HG02571 (cell line): ENCODE data around the gene ACVR2B.
"Not testable (repeated sequence)": the region's sequence is repeated elsewhere in the genome, so short reads cannot be mapped to it uniquely, and the experiment has no call there.

ENCODE experiments used
- ATAC-seq: cut with Tn5 transposase; IDR thresholded peaks from one replicate; pipeline ENCODE4 v1.9.1; 2021; ENCODE audit warnings: mild to moderate bottlenecking, moderate library complexity; ENCODE audit not compliant: unreplicated experiment

The ACVR2B gene

DNA sequence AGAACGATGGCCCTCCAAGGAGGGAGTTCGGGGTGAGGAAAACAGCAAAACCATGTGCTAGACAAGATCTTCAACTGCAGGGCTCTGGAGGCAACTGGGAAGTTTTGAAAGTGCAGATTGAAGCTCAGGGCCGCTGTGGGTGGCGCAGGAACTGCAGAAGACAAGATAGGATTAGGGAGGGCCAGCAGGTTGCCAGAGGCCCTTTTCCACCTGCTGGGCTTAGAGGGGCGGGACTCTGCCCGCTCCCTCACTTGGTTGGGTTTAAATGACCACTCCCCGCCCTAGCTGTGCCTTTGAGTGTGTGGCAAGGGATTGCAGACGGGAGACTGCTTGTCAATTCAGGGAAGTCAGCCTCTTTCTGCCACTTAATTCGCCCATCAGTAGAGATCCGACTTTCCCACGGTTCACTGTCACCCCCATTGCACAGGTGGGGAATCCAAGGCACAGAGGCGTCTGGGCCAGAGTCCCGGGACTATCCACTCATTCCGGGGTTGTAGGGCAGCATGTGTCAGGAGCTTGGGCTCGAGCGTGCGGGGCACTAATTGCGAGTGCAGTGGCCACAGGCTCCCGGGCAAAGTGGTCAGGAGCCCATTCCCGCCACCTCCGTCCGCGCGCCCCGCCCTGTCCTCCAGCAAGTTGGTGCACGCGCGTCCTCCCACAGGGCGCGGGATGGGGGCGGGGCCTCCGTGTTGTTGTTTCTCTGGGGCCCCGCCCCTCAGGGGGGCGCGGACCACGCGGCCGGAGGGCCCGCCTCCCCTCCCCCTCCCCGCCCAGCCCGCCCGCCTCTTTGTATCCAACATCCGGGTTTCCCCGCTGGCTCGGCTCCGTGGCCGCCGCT is at the start of gene ACVR2B:
Gene ACVR2B (plus strand): TSS at position 816 of the 838 bp plus-strand sequence. CDS start 433 bp downstream, outside the sequence.
- ATAC-seq: peak; percentile 44

GRCh38 chr3:38404286-38404685 is 49.4 kb upstream of the ACVR2B start:
- no peak for ATAC-seq

DNA sequence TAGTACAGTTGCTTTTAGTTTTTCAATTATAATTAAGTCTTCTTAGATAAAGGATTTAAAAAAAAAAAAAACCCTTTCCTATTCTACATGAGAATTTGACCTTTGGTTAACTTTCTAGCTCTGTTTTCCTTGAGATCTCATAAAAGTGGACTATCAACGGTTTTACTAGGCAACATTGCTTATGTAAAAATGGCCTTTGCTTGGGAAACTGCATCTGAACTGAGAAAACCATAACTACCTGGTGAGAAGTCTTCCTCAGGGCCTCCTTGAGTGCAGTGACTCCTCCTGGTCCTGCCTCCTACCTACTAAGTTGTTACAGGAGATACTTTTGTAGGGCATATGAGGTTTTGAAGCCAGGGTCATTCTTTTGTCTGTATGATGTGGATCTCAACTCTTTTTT is 42.1 kb upstream of the ACVR2B start:
- ATAC-seq: no peak

- ATAC-seq: not testable (repeated sequence)
Measured at GRCh38 chr3:38420758-38421157, 32.9 kb upstream of the ACVR2B start.

GRCh38 chr3:38421679-38422336 is 31.9 kb upstream of the ACVR2B start:
- ATAC-seq: no peak

DNA sequence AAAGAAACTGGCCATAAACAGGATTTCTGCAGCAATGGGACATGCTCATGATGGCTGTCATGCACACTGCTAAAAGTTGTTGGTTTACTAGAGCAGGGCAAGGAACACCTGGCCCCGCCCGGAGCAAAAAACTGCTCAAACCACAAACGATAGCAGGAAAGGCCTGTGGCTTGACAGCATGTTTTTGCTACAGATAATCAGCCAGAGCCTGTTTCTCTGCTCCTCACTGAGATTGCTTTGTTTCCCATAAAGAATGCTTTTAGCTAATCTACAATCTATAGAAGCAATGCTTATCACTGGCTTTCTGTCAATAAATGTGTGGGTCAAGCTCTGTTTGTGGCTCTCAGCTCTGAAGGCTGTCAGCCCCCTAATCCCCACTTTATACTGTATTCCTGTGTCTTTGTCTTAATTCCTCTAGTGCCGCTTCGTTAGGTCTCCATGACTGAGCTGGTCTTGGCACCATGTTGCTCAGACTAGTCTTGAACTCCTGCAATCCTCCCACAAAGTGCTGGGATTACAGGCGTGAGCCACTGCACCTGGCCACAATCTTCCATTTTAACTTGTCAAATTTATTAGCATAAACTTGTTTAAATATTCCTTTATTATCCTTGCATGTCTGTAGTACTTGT is 26.8 kb upstream of the ACVR2B start:
- ATAC-seq: not testable (repeated sequence)

- not testable (repeated sequence) for ATAC-seq
Measured at GRCh38 chr3:38432871-38433658, 20.6 kb upstream of the ACVR2B start.

GRCh38 chr3:38433661-38434060 is 20.0 kb upstream of the ACVR2B start:
- not testable (repeated sequence) for ATAC-seq

DNA sequence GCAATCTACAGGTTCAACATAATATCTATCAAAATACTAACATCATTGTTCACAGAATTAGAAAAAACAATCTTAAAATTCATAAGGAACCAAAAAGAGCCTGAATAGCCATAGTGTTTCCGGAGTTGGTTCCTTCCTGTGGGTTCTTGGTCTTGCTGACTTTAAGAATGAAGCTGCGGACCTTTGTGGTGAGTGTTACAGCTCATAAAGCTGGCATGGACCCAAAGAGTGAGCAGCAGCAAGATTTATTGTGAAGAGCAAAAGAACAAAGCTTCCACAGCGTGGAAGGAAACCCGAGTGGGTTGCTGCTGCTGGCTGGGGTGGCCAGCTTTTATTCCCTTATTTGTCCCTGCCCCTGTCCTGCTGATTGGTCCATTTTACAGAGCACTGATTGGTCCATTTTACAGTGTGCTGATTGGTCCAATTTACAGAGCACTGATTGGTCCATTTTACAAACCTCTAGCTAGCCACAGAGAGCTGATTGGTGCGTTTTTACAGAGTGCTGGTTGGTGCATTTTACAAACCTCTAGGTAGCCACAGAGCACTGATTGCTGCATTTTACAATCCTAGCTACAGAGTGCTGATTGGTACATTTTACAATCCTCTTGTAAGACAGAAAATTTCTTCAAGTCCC is 15.1 kb upstream of the ACVR2B start:
- ATAC-seq: not testable (repeated sequence)

- ATAC-seq: not testable (repeated sequence)
Measured at GRCh38 chr3:38443205-38443604, 10.5 kb upstream of the ACVR2B start.

DNA sequence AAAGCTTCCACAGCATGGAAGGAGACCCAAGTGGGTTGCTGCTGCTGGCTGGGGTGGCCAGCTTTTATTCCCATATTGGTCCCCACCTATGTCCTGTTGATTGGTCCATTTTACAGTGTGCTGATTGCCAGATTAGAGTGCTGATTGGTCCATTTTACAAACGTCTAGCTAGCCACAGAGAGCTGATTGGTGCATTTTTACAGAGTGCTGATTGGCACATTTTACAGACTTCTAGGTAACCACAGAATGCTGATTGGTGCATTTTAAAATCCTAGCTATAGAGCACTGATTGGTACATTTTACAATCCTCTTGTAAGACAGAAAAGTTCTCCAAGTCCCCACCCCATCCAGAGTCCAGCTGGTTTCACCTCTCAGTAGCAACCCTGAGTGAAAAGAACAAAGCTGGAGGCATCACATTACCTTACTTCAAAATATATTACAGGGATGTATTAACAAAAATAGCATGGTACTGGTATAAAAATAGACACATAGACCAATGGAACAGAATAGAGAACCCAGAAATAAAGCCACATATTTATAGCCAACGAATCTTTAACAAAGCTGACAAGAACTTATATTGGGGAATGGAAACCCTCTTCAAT is 7.5 kb upstream of the ACVR2B start:
- ATAC-seq: no peak

GRCh38 chr3:38446812-38447211 is 6.9 kb upstream of the ACVR2B start:
- ATAC-seq: no peak

GRCh38 chr3:38450853-38451252 is 2.8 kb upstream of the ACVR2B start:
- no peak for ATAC-seq

GRCh38 chr3:38453913-38454177 is 155 bp downstream of the ACVR2B start:
- ATAC-seq: no peak

- ATAC-seq: peak; percentile 21
Measured at GRCh38 chr3:38454178-38454883, 641 bp downstream of the ACVR2B start.

- ATAC-seq: no peak
Measured at GRCh38 chr3:38454884-38455638, 1.4 kb downstream of the ACVR2B start.

- no peak for ATAC-seq
Measured at GRCh38 chr3:38455639-38456430, 2.1 kb downstream of the ACVR2B start.
